Rectal smooth muscle tissue (tissue), 1 donor: ENCODE data around the gene MRPS6.

Experiments used
- H3K27ac ChIP-seq: one replicate; pipeline ENCODE4 v1.7.0; 2013; ENCODE audit warnings: low read depth, low read length, inconsistent platforms
- H3K27me3 ChIP-seq: one replicate; pipeline ENCODE4 v1.7.0; 2013; ENCODE audit warnings: low read length; ENCODE audit not compliant: control insufficient read depth, insufficient read depth
- H3K36me3 ChIP-seq: one replicate; pipeline ENCODE4 v1.7.0; 2013; ENCODE audit warnings: low read length; ENCODE audit not compliant: control insufficient read depth, insufficient read depth
- H3K4me1 ChIP-seq: one replicate; pipeline ENCODE4 v1.7.0; 2013; ENCODE audit warnings: low read length; ENCODE audit not compliant: control insufficient read depth, insufficient read depth
- H3K4me3 ChIP-seq: one replicate; pipeline ENCODE4 v1.7.0; 2013; ENCODE audit warnings: low read length
- H3K9ac ChIP-seq: one replicate; pipeline ENCODE4 v1.7.0; 2013; ENCODE audit warnings: low read length

Gene MRPS6

GRCh38 chr21:34074283-34075090 is 1.1 kb downstream of the MRPS6 start:
- H3K9ac ChIP-seq: peak overlapping the region; percentile 73
- H3K4me3 ChIP-seq: peak overlapping the region; percentile 95

GRCh38 chr21:34075091-34075425 is 1.7 kb downstream of the MRPS6 start:
- H3K4me1 ChIP-seq: peaks cover 21% of the 10 kb centered on the region
- H3K27ac ChIP-seq: peak overlapping the region; percentile 48

More at GRCh38 chr21:34074283-34075090, 1.1 kb downstream of the MRPS6 start:
- no peaks in the 10 kb centered on the region for H3K27me3 ChIP-seq
- H3K36me3 ChIP-seq: no peaks in the 10 kb centered on the region
- H3K4me1 ChIP-seq: peaks cover 21% of the 10 kb centered on the region
- H3K27ac ChIP-seq: peak overlapping the region; percentile 48

GRCh38 chr21:34075760-34076660 is 2.6 kb downstream of the MRPS6 start:
- Histone ChIP-seq H3K36me3 (no peaks in the 10 kb centered on the region), H3K27me3 (no peaks in the 10 kb centered on the region), H3K4me3 (peak overlapping the region; percentile 52), H3K9ac (no peak overlapping the region), H3K4me1 (peaks cover 22% of the 10 kb centered on the region), H3K27ac (no peak overlapping the region)

More at GRCh38 chr21:34075091-34075425, 1.7 kb downstream of the MRPS6 start:
- H3K27me3 ChIP-seq: no peaks in the 10 kb centered on the region
- peak overlapping the region; percentile 95 for H3K4me3 ChIP-seq
- no peaks in the 10 kb centered on the region for H3K36me3 ChIP-seq
- H3K9ac ChIP-seq: peak overlapping the region; percentile 41

DNA sequence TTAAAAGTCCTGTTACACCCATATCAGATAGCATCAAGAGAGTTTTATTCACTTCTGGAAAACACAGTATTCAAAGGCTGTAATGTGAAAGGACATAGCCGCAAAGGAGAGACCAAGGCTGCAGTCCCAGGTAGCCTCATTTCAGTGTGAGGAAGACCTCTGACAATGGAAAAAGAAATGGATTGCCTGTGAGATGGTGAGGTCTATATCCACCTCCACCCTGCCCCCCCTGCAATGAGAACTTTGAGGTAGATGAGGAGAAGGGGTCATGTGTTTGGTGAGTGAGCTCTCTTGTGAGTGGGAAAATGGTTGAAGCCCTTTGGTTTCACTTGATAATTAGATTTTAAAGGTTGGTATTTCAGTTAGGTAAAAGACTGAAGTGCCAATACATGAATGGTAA is 3.5 kb downstream of the MRPS6 start:
- Histone ChIP-seq H3K4me3 (no peak overlapping the region), H3K4me1 (peaks cover 26% of the 10 kb centered on the region), H3K27me3 (no peaks in the 10 kb centered on the region), H3K36me3 (no peaks in the 10 kb centered on the region), H3K9ac (no peak overlapping the region), H3K27ac (no peak overlapping the region)

- Histone ChIP-seq H3K9ac (no peak overlapping the region), H3K4me3 (peak overlapping the region; percentile 2), H3K4me1 (peaks cover 25% of the 10 kb centered on the region), H3K27me3 (no peaks in the 10 kb centered on the region), H3K36me3 (no peaks in the 10 kb centered on the region), H3K27ac (no peak overlapping the region)
Observed at GRCh38 chr21:34077888-34078287, 4.5 kb downstream of the MRPS6 start.

DNA sequence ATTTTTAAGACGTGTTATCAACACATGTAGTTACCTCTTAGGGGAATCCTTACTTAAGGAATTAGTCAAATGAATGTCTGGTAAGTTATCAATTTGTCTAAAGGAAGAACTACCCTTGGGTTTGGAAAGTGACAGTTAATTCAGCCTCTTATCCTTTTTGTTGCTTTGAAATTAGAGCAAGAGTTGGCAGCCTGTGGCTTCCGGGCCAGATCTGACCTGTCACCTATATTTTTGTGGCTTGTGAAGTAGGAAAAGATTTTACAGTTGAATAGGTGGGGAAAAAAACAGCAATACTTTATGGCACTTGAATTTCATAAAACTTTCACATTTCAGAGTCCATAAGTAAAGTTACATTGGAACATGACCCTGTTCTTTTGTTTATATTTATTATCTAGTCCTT is 5.5 kb downstream of the MRPS6 start:
- peaks cover 25% of the 10 kb centered on the region for H3K4me1 ChIP-seq
- H3K27me3 ChIP-seq: no peaks in the 10 kb centered on the region
- no peak overlapping the region for H3K9ac ChIP-seq
- H3K27ac ChIP-seq: no peak overlapping the region
- H3K4me3 ChIP-seq: no peak overlapping the region
- no peaks in the 10 kb centered on the region for H3K36me3 ChIP-seq

GRCh38 chr21:34080710-34081109 is 7.3 kb downstream of the MRPS6 start:
- Histone ChIP-seq H3K27me3 (no peaks in the 10 kb centered on the region), H3K4me1 (peaks cover 19% of the 10 kb centered on the region), H3K36me3 (no peaks in the 10 kb centered on the region), H3K27ac (no peak overlapping the region), H3K4me3 (no peak overlapping the region), H3K9ac (no peak overlapping the region)

DNA sequence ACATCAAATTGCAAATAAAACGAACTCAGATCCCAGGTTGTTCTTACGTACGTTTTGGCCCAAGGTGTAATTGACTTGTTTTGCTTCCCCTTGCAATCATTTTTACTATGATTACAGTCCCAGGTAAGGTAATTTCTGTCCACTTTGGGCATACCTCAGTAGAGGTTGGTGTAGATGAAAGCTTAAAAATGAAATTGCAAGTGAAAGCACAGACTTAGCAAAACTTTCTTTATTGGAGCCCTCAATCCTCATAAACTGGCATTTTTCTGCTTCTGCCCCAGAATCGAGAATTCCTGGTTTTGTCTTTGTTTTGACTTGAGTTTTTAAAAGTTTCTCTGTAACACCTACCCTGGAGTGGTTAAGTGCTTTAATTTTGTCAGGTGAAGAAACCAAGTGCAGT is 9.4 kb downstream of the MRPS6 start:
- Histone ChIP-seq H3K4me3 (no peak overlapping the region), H3K36me3 (no peaks in the 10 kb centered on the region), H3K27me3 (no peaks in the 10 kb centered on the region), H3K27ac (no peak overlapping the region), H3K4me1 (peaks cover 18% of the 10 kb centered on the region), H3K9ac (no peak overlapping the region)

GRCh38 chr21:34083357-34083756 is 10.0 kb downstream of the MRPS6 start:
- Histone ChIP-seq H3K4me3 (no peak overlapping the region), H3K27ac (no peak overlapping the region), H3K9ac (no peak overlapping the region), H3K36me3 (no peaks in the 10 kb centered on the region), H3K4me1 (peaks cover 18% of the 10 kb centered on the region), H3K27me3 (no peaks in the 10 kb centered on the region)

DNA sequence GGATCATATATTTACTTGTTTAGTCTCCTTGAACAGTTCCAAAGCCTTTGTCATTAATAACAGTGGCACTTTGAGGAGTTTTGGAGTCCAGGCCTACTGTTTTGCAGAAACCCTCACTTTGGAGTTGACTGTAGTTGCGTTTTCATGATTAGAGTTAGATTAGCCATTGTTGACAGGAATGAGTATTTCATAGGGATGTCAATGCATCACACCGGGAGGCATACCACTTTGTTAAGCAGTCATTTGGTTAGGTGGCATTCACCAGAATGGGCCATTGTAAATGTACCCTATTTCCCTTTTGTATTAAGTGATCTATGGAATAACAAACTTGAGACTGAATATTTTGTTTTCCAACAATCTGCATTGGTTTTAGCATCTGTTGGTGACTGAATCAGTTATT is 11.8 kb downstream of the MRPS6 start:
- peaks cover 12% of the 10 kb centered on the region for H3K4me1 ChIP-seq
- H3K36me3 ChIP-seq: no peaks in the 10 kb centered on the region
- H3K4me3 ChIP-seq: no peak overlapping the region
- no peak overlapping the region for H3K9ac ChIP-seq
- no peaks in the 10 kb centered on the region for H3K27me3 ChIP-seq
- H3K27ac ChIP-seq: no peak overlapping the region

- Histone ChIP-seq H3K27ac (peak overlapping the region; percentile 2), H3K4me3 (no peak overlapping the region), H3K9ac (no peak overlapping the region), H3K4me1 (peaks cover 8% of the 10 kb centered on the region), H3K36me3 (no peaks in the 10 kb centered on the region), H3K27me3 (no peaks in the 10 kb centered on the region)
Observed at GRCh38 chr21:34086887-34087306, 13.5 kb downstream of the MRPS6 start.

DNA sequence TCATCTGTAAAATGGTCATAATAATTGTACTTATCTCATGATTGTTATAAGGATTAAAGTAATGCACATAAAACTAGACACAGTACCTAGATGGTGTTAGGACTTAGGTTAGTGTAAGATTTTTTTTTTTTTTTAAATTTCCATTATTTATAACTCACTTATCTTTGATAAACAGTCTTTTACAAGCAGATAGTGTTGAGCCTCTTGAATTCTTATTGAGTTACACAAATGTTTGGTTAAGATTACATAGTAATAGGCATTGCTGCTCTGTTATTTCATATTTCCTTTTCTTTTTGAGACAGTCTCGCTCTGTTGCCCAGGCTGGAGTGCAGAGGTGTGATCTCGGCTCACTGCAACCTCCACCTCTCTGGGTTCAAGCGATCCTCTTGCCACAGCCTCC is 15.4 kb downstream of the MRPS6 start:
- Histone ChIP-seq H3K36me3 (no peaks in the 10 kb centered on the region), H3K4me3 (no peak overlapping the region), H3K4me1 (peaks cover 6% of the 10 kb centered on the region), H3K27me3 (no peaks in the 10 kb centered on the region), H3K9ac (no peak overlapping the region), H3K27ac (no peak overlapping the region)
